D341Med (cell line): ENCODE measurements around the gene ZNF276.
"Not testable (repeated sequence)": the region's sequence is repeated elsewhere in the genome, so short reads cannot be mapped to it uniquely, and the experiment has no call there.

Experiments used
- DNase-seq: peaks from one replicate; pipeline ENCODE4 v3.0.0; 2012; ENCODE audit warnings: low spot score

The ZNF276 gene

GRCh38 chr16:89695875-89696669, 25.3 kb upstream of the ZNF276 start:
- no peak for DNase-seq

GRCh38 chr16:89696670-89697128, 24.6 kb upstream of the ZNF276 start:
- DNase-seq, result no peak

GRCh38 chr16:89697161-89697615, 24.1 kb upstream of the ZNF276 start:
- DNase-seq, result no peak

GRCh38 chr16:89697616-89698331, 23.6 kb upstream of the ZNF276 start:
- no peak for DNase-seq

- not testable (repeated sequence) for DNase-seq
Observed at GRCh38 chr16:89698717-89699116, 22.6 kb upstream of the ZNF276 start.

- DNase-seq, result not testable (repeated sequence)
Observed at GRCh38 chr16:89699629-89700099, 21.7 kb upstream of the ZNF276 start.

GRCh38 chr16:89700100-89700648, 21.2 kb upstream of the ZNF276 start:
- peak; percentile 93 for DNase-seq

GRCh38 chr16:89700649-89701424, 20.5 kb upstream of the ZNF276 start:
- peak; percentile 75 for DNase-seq

GRCh38 chr16:89701425-89702406, 19.6 kb upstream of the ZNF276 start, which contains the start of gene SPATA2L:
SPATA2L (minus strand) TSS chr16:89701705; CDS start chr16:89701232, 473 bp downstream.
- DNase-seq, result peak; percentile 95

GRCh38 chr16:89704281-89704680, 17.1 kb upstream of the ZNF276 start:
- no peak for DNase-seq

- no peak for DNase-seq
Observed at GRCh38 chr16:89705006-89705405, 16.3 kb upstream of the ZNF276 start.

GRCh38 chr16:89706518-89707260, 14.6 kb upstream of the ZNF276 start:
- no peak for DNase-seq

GRCh38 chr16:89707695-89708094, 13.6 kb upstream of the ZNF276 start:
- no peak for DNase-seq

GRCh38 chr16:89708481-89708931, 12.8 kb upstream of the ZNF276 start:
- no peak for DNase-seq

GRCh38 chr16:89709166-89709565, 12.2 kb upstream of the ZNF276 start:
- no peak for DNase-seq

- no peak for DNase-seq
Observed at GRCh38 chr16:89709716-89710432, 11.5 kb upstream of the ZNF276 start.

GRCh38 chr16:89710709-89711564, 10.4 kb upstream of the ZNF276 start:
- DNase-seq, result no peak
